Measurements from ENCODE around the gene ASB2. TPM values are rescaled to one million over a fixed set of nuclear protein-coding genes. Genes with fewer than 3 reads are reported as not detected.

Gene ASB2
- total and polyA plus RNA-seq, 2 of the 4 experiments (the other 2 are of a cell fraction), result 0.54 to 0.77 TPM

GRCh38 chr14:93898731-93899130 is 77.6 kb downstream of the ASB2 start:
- H3K9ac ChIP-seq (ENCODE audit: low read depth, low read length), result no peak overlapping the region
- WGBS, 2 experiments (ENCODE audit: extremely low coverage in 2 of 2, insufficient read length in 1 of 2), result no CpG with 5 or more reads among the region's 5 CpGs
- no peak overlapping the region for H4K8ac ChIP-seq (ENCODE audit: low read depth in 2 of 2, low read length in 2 of 2)
- no peak overlapping the region for H4K91ac ChIP-seq (ENCODE audit: insufficient read depth, low read depth, low read length)
- H2BK15ac ChIP-seq (ENCODE audit: low read depth, low read length), result no peak overlapping the region
- H3K4me3 ChIP-seq (ENCODE audit: insufficient read depth, low read depth, low read length), result no peak overlapping the region
- dilution Hi-C loops (cut with HindIII; ENCODE audit: low sequenced_read_pairs, unreplicated experiment) (no loop called here), intact Hi-C loops (cut with micrococcal nuclease) (no loop called here), in situ Hi-C loops (cut with MboI; ENCODE audit: low sequenced_read_pairs) (no loop called here)
- H2AK5ac ChIP-seq (ENCODE audit: low read depth, low read length), result no peak overlapping the region
- no peak overlapping the region for H3K4ac ChIP-seq (ENCODE audit: low read depth, low read length)
- no peak for ATAC-seq (ENCODE audit: low read depth)
- H3K23ac ChIP-seq (ENCODE audit: low read depth, low read length), result no peak overlapping the region
- H2AK9ac ChIP-seq (replicated peaks; ENCODE audit: low read depth, low read length, poor library complexity), result no peak overlapping the region
- peaks cover 6% of the 10 kb centered on the region for H3K27me3 ChIP-seq (ENCODE audit: control insufficient read depth, insufficient read depth, low read length)
- no peaks in the 10 kb centered on the region for H3K36me3 ChIP-seq (ENCODE audit: control insufficient read depth, insufficient read depth, low read length)
- H3K14ac ChIP-seq (replicated peaks; ENCODE audit: low read depth, low read length), result no peak overlapping the region
- H3K79me1 ChIP-seq (ENCODE audit: low read depth in 1 of 2, low read length in 2 of 2), result no peaks in the 10 kb centered on the region
- no peaks in the 10 kb centered on the region for H3K9me3 ChIP-seq (ENCODE audit: control insufficient read depth, insufficient read depth, low read length)
- H3K27ac ChIP-seq (ENCODE audit: insufficient read depth, low read length), result no peak overlapping the region
- H4K5ac ChIP-seq (ENCODE audit: low read depth, low read length), result no peak overlapping the region
- H3K56ac ChIP-seq (ENCODE audit: extremely low read depth, insufficient read depth, low read length), result no peak overlapping the region
- no peak overlapping the region for H2BK5ac ChIP-seq (ENCODE audit: low read depth, low read length, poor library complexity, severe bottlenecking)
- POLR2A ChIA-PET (ENCODE audit: unreplicated experiment), result no interaction called here
- H2AFZ ChIP-seq (replicated peaks; ENCODE audit: low read length, poor library complexity), result no peak overlapping the region
- H2BK120ac ChIP-seq (ENCODE audit: low read depth, low read length), result no peak overlapping the region
- no peak for DNase-seq
- H3K9me1 ChIP-seq (ENCODE audit: insufficient read depth, low read length), result no peaks in the 10 kb centered on the region
- no peak overlapping the region for H2BK20ac ChIP-seq (ENCODE audit: low read depth, low read length)
- TF ChIP-seq MXI1 (IDR thresholded peaks at IDR 0.05; ENCODE audit: borderline replicate concordance, low read depth, low read length) (no peak), RFX5 (IDR thresholded peaks at IDR 0.05; ENCODE audit: low read depth, low read length) (no peak), CEBPB (IDR thresholded peaks at IDR 0.05; ENCODE audit: low read depth, low read length) (no peak), RAD21 (IDR thresholded peaks at IDR 0.05; ENCODE audit: low read length) (no peak), FOS (IDR thresholded peaks at IDR 0.05; ENCODE audit: low read depth, low read length) (no peak), POLR2A (IDR thresholded peaks at IDR 0.05; ENCODE audit: low read depth, low read length) (no peak), CTCF (conservative IDR thresholded peaks at IDR 0.05; ENCODE audit: low read depth, low read length) (no peak), ELK1 (IDR thresholded peaks at IDR 0.05; ENCODE audit: borderline replicate concordance, low read depth, low read length) (no peak), RCOR1 (IDR thresholded peaks at IDR 0.05; ENCODE audit: insufficient replicate concordance, low read length) (no peak), NFE2L2 (IDR thresholded peaks at IDR 0.05; ENCODE audit: low read depth, low read length) (no peak), SMC3 (IDR thresholded peaks at IDR 0.05; ENCODE audit: low read depth, low read length) (no peak), BHLHE40 (IDR thresholded peaks at IDR 0.05; ENCODE audit: low read depth, low read length) (no peak), CHD1 (IDR thresholded peaks at IDR 0.05; ENCODE audit: low read depth, low read length) (no peak), USF2 (IDR thresholded peaks at IDR 0.05; ENCODE audit: low read depth, low read length) (no peak), MAZ (IDR thresholded peaks at IDR 0.05; ENCODE audit: borderline replicate concordance, low read depth, low read length) (no peak), MAFK (IDR thresholded peaks at IDR 0.05; ENCODE audit: low read depth, low read length) (no peak)
- no peaks in the 10 kb centered on the region for H4K20me1 ChIP-seq (ENCODE audit: insufficient read depth, low read length)
- no peaks in the 10 kb centered on the region for H3K4me1 ChIP-seq (ENCODE audit: control insufficient read depth, insufficient read depth, low read length)
- H3K4me2 ChIP-seq (ENCODE audit: low read depth, low read length), result no peak overlapping the region
- CTCF ChIA-PET, result no interaction called here
- no TSS peak for BruUV-seq (replicated peaks)
- no peak overlapping the region for H3K18ac ChIP-seq (ENCODE audit: low read depth, low read length)

Measured in IMR-90 (cell line).